GM19099 (cell line): ENCODE results near the gene DENND1B.

Source experiments
- POLR2A ChIP-seq: IDR thresholded peaks from 3 replicates; pipeline ENCODE4 v1.6.1; 2011; ENCODE audit warnings: low read depth; ENCODE audit not compliant: insufficient read length; ENCODE audit errors: extremely low read depth

The DENND1B gene

GRCh38 chr1:197771904-197772556 lies 3.2 kb downstream of the DENND1B start:
- TF ChIP-seq POLR2A, result no peak

GRCh38 chr1:197771386-197771785 lies 3.9 kb downstream of the DENND1B start:
- TF ChIP-seq POLR2A, result no peak

- no peak for TF ChIP-seq POLR2A
Observed at GRCh38 chr1:197770243-197770642, 5.0 kb downstream of the DENND1B start.

- TF ChIP-seq POLR2A, result no peak
Observed at GRCh38 chr1:197769287-197769686, 6.0 kb downstream of the DENND1B start.

- TF ChIP-seq POLR2A, result no peak
Observed at GRCh38 chr1:197768014-197768805, 7.1 kb downstream of the DENND1B start.

GRCh38 chr1:197763769-197764168 lies 11.5 kb downstream of the DENND1B start:
- TF ChIP-seq POLR2A, result no peak

- TF ChIP-seq POLR2A, result no peak
Observed at GRCh38 chr1:197763307-197763706, 12.0 kb downstream of the DENND1B start.

- TF ChIP-seq POLR2A, result no peak
Observed at GRCh38 chr1:197761654-197762053, 13.6 kb downstream of the DENND1B start.

GRCh38 chr1:197750366-197750765 lies 24.9 kb downstream of the DENND1B start:
- TF ChIP-seq POLR2A, result no peak

GRCh38 chr1:197745911-197746310 lies 29.4 kb downstream of the DENND1B start:
- no peak for TF ChIP-seq POLR2A

GRCh38 chr1:197744979-197745378 lies 30.3 kb downstream of the DENND1B start:
- TF ChIP-seq POLR2A, result no peak

- TF ChIP-seq POLR2A, result no peak
Observed at GRCh38 chr1:197743578-197743977, 31.7 kb downstream of the DENND1B start.

GRCh38 chr1:197740992-197741391 lies 34.3 kb downstream of the DENND1B start:
- TF ChIP-seq POLR2A, result no peak

GRCh38 chr1:197738927-197739326 lies 36.4 kb downstream of the DENND1B start:
- TF ChIP-seq POLR2A, result no peak

- no peak for TF ChIP-seq POLR2A
Observed at GRCh38 chr1:197737916-197738315, 37.4 kb downstream of the DENND1B start.

GRCh38 chr1:197736685-197737084 lies 38.6 kb downstream of the DENND1B start:
- no peak for TF ChIP-seq POLR2A
